Endothelial cell of umbilical vein (primary cell): ENCODE data around the gene CELSR2. TPM values are rescaled to one million over a fixed set of nuclear protein-coding genes. Genes with fewer than 3 reads are reported as not detected.

Experiments used
- BruUV-seq: library from RNA; stranded (reverse); fragments of 400-500 nt; replicated peaks from 2 replicates; lab custom pipeline; 2021; lab: Mats Ljungman, UMichigan
- CTCF ChIA-PET: fragments of 300-600, 350-600 bp; sonication (Branson Sonifier 250); formaldehyde crosslinking; loops from one replicate; lab custom pipeline; 2021; ENCODE audit warnings: antibody characterized with exemption, inconsistent platforms; lab: Charles Lee
- POLR2A ChIA-PET: fragments of 300-600, 350-600 bp; sonication (Branson Sonifier 250); formaldehyde crosslinking; loops from one replicate; lab custom pipeline; 2021; ENCODE audit warnings: antibody characterized with exemption, inconsistent platforms; lab: Charles Lee
- DNase-seq: peaks from one replicate; pipeline ENCODE4 v3.0.0-alpha.2; 2011; ENCODE audit warnings: low read depth, low spot score
- FAIRE-seq: peaks from 2 replicates; lab custom pipeline; 2011; peaks lifted over from hg19 to GRCh38; lab: Jason Lieb, UNC
- H2AFZ ChIP-seq: 2 replicates; pipeline ENCODE4 v1.6.0; 2012; ENCODE audit warnings: low read depth, low read length, control low read depth, inconsistent platforms
- H3K27ac ChIP-seq: 2 replicates; pipeline ENCODE4 v1.5.1; 2011; ENCODE audit warnings: low read depth, mild to moderate bottlenecking, control low read depth, low read length, moderate library complexity; ENCODE audit not compliant: insufficient read depth
- H3K27me3 ChIP-seq, 2 experiments: 2 replicates each; pipeline versions ENCODE4 v1.6.0 to v1.6.1; 2011; ENCODE audit warnings: low read length in 2 of 2, mixed read lengths in 1 of 2; ENCODE audit not compliant: control insufficient read depth in 2 of 2, insufficient read depth in 2 of 2
- H3K36me3 ChIP-seq, 2 experiments: 2 replicates in 1 of 2; 3 replicates in 1 of 2; pipeline ENCODE4 v1.5.1; 2011; ENCODE audit warnings: low read length in 2 of 2, mild to moderate bottlenecking in 1 of 2, moderate library complexity in 1 of 2; ENCODE audit not compliant: control insufficient read depth in 2 of 2, insufficient read depth in 2 of 2; ENCODE audit errors: extremely low read depth in 1 of 2
- H3K4me1 ChIP-seq: 3 replicates; pipeline ENCODE4 v1.5.1; 2011; ENCODE audit warnings: mild to moderate bottlenecking, low read length; ENCODE audit not compliant: control insufficient read depth, insufficient read depth; ENCODE audit errors: extremely low read depth
- H3K4me2 ChIP-seq: 2 replicates; pipeline ENCODE4 v1.6.1; 2011; ENCODE audit warnings: low read length, control low read depth, mixed read lengths; ENCODE audit not compliant: insufficient read depth
- H3K4me3 ChIP-seq, 3 experiments: fragments of 200-600 bp in 1 of 3; sonication (generic), shearing (Covaris generic) in 1 of 3; replicated peaks in 1 of 3; 2 replicates each; pipeline ENCODE4 v1.5.1; 2011 to 2016; ENCODE audit warnings: control low read depth in 3 of 3, low read length in 3 of 3, mild to moderate bottlenecking in 2 of 3, inconsistent platforms in 1 of 3, low read depth in 1 of 3, moderate library complexity in 1 of 3; ENCODE audit not compliant: insufficient read depth in 1 of 3
- H3K79me2 ChIP-seq: 2 replicates; pipeline ENCODE4 v1.6.0; 2012; ENCODE audit warnings: low read length, inconsistent platforms; ENCODE audit not compliant: control insufficient read depth, insufficient read depth
- H3K9ac ChIP-seq: replicated peaks from 2 replicates; pipeline ENCODE3; 2011; ENCODE audit warnings: low read length, control low read depth; ENCODE audit not compliant: insufficient read depth; ENCODE audit errors: extremely low read depth
- H3K9me1 ChIP-seq: replicated peaks from 3 replicates; pipeline ENCODE4 v1.6.0; 2011; ENCODE audit warnings: mild to moderate bottlenecking, low read length; ENCODE audit not compliant: control insufficient read depth, insufficient read depth; ENCODE audit errors: extremely low read depth
- H3K9me3 ChIP-seq: replicated peaks from 2 replicates; pipeline ENCODE4 v1.5.1; 2012; ENCODE audit warnings: low read length, inconsistent platforms; ENCODE audit not compliant: control insufficient read depth, insufficient read depth
- H4K20me1 ChIP-seq: replicated peaks from 2 replicates; pipeline ENCODE3; 2011; ENCODE audit warnings: mild to moderate bottlenecking, low read length; ENCODE audit not compliant: control insufficient read depth, insufficient read depth; ENCODE audit errors: extremely low read depth
- CTCF ChIP-seq, 2 donors: IDR thresholded peaks; 1 replicate in 1 of 2; 2 replicates in 1 of 2; pipeline ENCODE4 v1.5.1; 2011; ENCODE audit warnings: low read length in 2 of 2, mild to moderate bottlenecking in 2 of 2, moderate library complexity in 2 of 2, control low read depth in 1 of 2, inconsistent platforms in 1 of 2, low read depth in 1 of 2; ENCODE audit not compliant: insufficient read depth in 1 of 2; ENCODE audit errors: extremely low read depth in 1 of 2
- EZH2 ChIP-seq: IDR thresholded peaks from 2 replicates; pipeline ENCODE4 v1.6.1; 2012; ENCODE audit warnings: borderline replicate concordance, low read depth, mild to moderate bottlenecking, moderate library complexity, low read length, inconsistent platforms; ENCODE audit not compliant: severe bottlenecking
- FOS ChIP-seq: IDR thresholded peaks from 2 replicates; pipeline ENCODE4 v1.6.1; 2011; ENCODE audit warnings: mild to moderate bottlenecking, low read length, moderate library complexity, borderline replicate concordance; ENCODE audit not compliant: insufficient read depth
- MYC ChIP-seq: IDR thresholded peaks from one replicate; pipeline ENCODE4 v1.6.1; 2011; ENCODE audit warnings: mild to moderate bottlenecking, low read depth, low read length
- POLR2AphosphoS5 ChIP-seq: IDR thresholded peaks from 2 replicates; pipeline ENCODE4 v1.6.1; 2012; ENCODE audit warnings: low read depth, mild to moderate bottlenecking, control low read depth, low read length, moderate library complexity; ENCODE audit not compliant: insufficient read depth
- dilution Hi-C: fragments of 300-500 bp; cut with MboI; formaldehyde crosslinking; loops from one replicate; pipeline ENCODE4 v1.15.0; 2019; ENCODE audit warnings: low sequenced_read_pairs; ENCODE audit not compliant: extremely low pct_ligation_motif_present
- intact Hi-C: fragments of 100-400 bp; cut with micrococcal nuclease; formaldehyde crosslinking; loops from one replicate; pipeline ENCODE4 v1.10.0; 2022
- polyA plus RNA-seq, 4 experiments: library from polyadenylated mRNA; depleted of rRNA in 3 of 4; stranded (reverse) in 3 of 4; unstranded in 1 of 4; fragments of >200 nt; gene quantifications; 2 replicates each; pipeline versions ENCODE4 v1.2.1 to v1.2.3, GENCODE V29; 2011 to 2012; ENCODE audit warnings: missing spikeins in 1 of 4
- total RNA-seq: library from RNA; stranded (reverse); gene quantifications from 2 replicates; pipeline ENCODE4 v1.2.3, GENCODE V29; 2021

CELSR2 gene
- total and polyA plus RNA-seq, 2 donors (not counting 3 experiments of a cell fraction or from before 2014, with no cell fraction given), result 0.90 to 1.4 TPM

GRCh38 chr1:109282952-109283747, 33.8 kb downstream of the CELSR2 start, which contains the start of gene PSRC1:
Gene PSRC1, minus strand, starts transcription at chr1:109283145.
- intact Hi-C loops, result loop anchor here (1.0 kb wide), 2 partner anchors 39 to 114 kb away; partner anchors contain the start of gene SORT1
- peak within 1 kb of the TSS; percentile 99 for H3K4me2 ChIP-seq
- dilution Hi-C loops, result no loop called here
- TSS peak; percentile 14 for BruUV-seq
- FAIRE-seq (peak; percentile 90), DNase-seq (peak; percentile 96)
- POLR2A ChIA-PET, result interaction anchor here (0.8 kb wide), 1 partner anchor 115 kb away, joined by 3 read pairs; the partner anchor contains the start of gene SORT1
- peaks cover 22% of the 10 kb centered on the region for H3K4me1 ChIP-seq
- H3K79me2 ChIP-seq, result peaks cover 16% of the 10 kb centered on the region
- CTCF ChIA-PET, result interaction anchor here (0.6 to 3.7 kb wide), 10 partner anchors 9 to 250 kb away, joined by 3 to 57 read pairs (median 3); partner anchors contain the start of gene SORT1
- H3K9me1 ChIP-seq, result no peaks in the 10 kb centered on the region
- H3K27ac ChIP-seq, result peak within 1 kb of the TSS; percentile 22
- H3K9me3 ChIP-seq, result no peaks in the 10 kb centered on the region
- no peaks in the 10 kb centered on the region for H3K36me3 ChIP-seq
- peak within 1 kb of the TSS; percentile 100 for H2AFZ ChIP-seq
- H3K4me3 ChIP-seq, result peak within 1 kb of the TSS; percentile 61 to 81 (median 71)
- no peaks in the 10 kb centered on the region for H4K20me1 ChIP-seq
- H3K9ac ChIP-seq, result peak within 1 kb of the TSS; percentile 46
- H3K27me3 ChIP-seq, result no peaks in the 10 kb centered on the region
- TF ChIP-seq MYC, result peak; percentile 30
- no peak for TF ChIP-seq EZH2
- TF ChIP-seq FOS, result no peak
- TF ChIP-seq POLR2AphosphoS5, result peak; percentile 47
- TF ChIP-seq CTCF (IDR thresholded peaks at IDR 0.05; ENCODE audit: extremely low read depth in 1 of 2, insufficient read depth in 1 of 2, low read depth in 1 of 2, low read length in 2 of 2), result peak; percentile 20 to 63
